Measurements from ENCODE around the gene UNC5C. TPM values are rescaled to one million over a fixed set of nuclear protein-coding genes. Genes with fewer than 3 reads are reported as not detected.

Gene UNC5C
- total and polyA plus RNA-seq, 2 of the 8 experiments (the other 6 are each of a cell fraction or from before 2014, with no cell fraction given): 0.30 to 1.3 TPM

DNA sequence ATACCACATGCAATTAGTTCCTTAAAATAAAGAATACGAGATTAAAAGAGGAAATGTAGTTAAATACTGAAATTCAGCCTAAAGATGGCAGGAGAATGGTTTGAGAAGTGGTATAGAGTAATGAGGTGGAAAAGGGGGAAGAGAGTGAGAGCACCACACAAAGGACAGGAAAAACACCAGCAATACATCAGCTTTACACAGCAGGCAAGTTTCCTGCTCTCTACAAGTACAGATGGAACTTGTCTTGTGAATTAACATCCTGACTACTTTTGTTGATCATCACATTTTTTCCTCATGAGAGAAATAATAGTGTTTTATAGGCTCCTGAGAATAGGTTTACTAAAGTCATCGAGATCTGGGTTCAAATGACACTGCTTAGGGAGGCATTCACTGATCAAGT, 2.9 kb upstream of the UNC5C start (continued):
- no peak for TF ChIP-seq PHF8 (conservative IDR thresholded peaks at IDR 0.05; ENCODE audit: low read depth, low read length)
- no peak for TF ChIP-seq RNF2 (IDR thresholded peaks at IDR 0.05; ENCODE audit: borderline replicate concordance, low read depth, low read length, missing control alignments, poor library complexity, severe bottlenecking)
- TF ChIP-seq SAP30 (IDR thresholded peaks at IDR 0.05; ENCODE audit: insufficient read depth, insufficient replicate concordance, low read length): no peak
- TF ChIP-seq SRF (IDR thresholded peaks at IDR 0.05; ENCODE audit: low read depth, low read length): no peak
- no peak for TF ChIP-seq TBP (IDR thresholded peaks at IDR 0.05; ENCODE audit: low read depth, low read length)
- TF ChIP-seq KDM1A (IDR thresholded peaks at IDR 0.05; ENCODE audit: borderline replicate concordance, low read length): no peak
